ENCODE data around the gene OR1C1.
"Not testable (repeated sequence)": the region's sequence is repeated elsewhere in the genome, so short reads cannot be mapped to it uniquely, and the experiment has no call there.

Gene OR1C1, protein sequence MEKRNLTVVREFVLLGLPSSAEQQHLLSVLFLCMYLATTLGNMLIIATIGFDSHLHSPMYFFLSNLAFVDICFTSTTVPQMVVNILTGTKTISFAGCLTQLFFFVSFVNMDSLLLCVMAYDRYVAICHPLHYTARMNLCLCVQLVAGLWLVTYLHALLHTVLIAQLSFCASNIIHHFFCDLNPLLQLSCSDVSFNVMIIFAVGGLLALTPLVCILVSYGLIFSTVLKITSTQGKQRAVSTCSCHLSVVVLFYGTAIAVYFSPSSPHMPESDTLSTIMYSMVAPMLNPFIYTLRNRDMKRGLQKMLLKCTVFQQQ

GRCh38 chr1:247760456-247760855 lies at the start of gene OR1C1:
OR1C1 (minus strand) TSS chr1:247760556; CDS start chr1:247758406, 2,150 bp downstream.
- no peak for DNase-seq (ENCODE audit: insufficient read length, low spot score)
- no peak for FAIRE-seq
- no peak for TF ChIP-seq POLR2A (IDR thresholded peaks at IDR 0.05; ENCODE audit: low read depth, low read length)

DNA sequence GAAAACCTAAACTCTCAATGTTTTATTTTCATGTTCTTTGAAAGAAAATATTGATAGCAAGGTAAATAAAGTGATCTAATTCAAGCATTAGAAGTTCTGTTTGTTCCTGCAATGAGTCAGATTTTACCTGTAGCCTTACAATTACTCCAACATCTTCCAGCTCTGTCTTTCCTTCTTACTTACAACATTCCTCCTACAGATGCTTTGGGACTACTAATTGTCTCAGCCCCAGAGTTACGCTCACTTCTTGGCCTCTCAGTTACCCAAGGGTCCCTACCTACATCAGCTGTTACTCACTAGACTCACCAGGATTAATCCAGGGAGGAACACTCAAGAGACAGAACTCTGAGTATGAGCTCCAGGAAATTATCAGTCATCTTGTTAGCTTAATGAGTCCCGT lies 37.2 kb upstream of the OR1C1 start:
- DNase-seq (ENCODE audit: insufficient read length, low spot score) (no peak), FAIRE-seq (no peak)
- TF ChIP-seq POLR2A (IDR thresholded peaks at IDR 0.05; ENCODE audit: low read depth, low read length): no peak

DNA sequence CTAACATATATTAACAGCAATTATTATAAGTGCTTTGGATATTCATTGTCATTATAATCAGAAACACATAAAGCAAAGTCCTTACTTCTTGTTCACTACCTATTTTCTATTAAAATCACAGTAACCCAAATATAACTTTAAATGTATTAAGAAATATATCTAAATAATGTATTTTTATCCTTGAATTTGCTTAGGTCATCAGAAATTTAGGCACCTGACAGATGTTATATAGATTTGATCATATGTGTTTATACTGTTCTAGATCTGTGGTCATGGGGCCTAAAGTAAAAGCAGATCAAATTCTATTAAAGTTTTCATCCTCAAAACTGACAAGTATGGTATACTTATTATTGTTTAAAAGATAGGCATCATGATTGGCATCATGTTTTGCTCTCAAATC lies 9.2 kb upstream of the OR1C1 start:
- no peak for DNase-seq (ENCODE audit: insufficient read length, low spot score)
- FAIRE-seq: no peak
- TF ChIP-seq POLR2A (IDR thresholded peaks at IDR 0.05; ENCODE audit: low read depth, low read length): no peak

DNA sequence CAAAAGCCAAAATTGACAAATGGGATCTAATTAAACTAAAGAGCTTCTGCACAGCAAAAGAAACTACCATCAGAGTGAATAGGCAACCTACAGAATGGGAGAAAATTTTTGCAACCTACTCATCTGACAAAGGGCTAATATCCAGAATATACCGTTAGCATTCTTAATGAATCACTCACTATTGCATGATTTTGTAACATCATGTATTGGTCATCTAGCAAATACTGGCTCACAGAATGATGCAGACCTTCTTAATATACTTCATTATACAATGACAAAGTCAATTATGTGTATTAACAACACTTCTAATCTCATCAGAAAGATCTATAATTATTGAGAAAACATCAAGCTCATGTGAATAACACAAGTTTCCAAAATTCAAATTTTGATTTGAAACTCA lies 6.0 kb downstream of the OR1C1 start:
- not testable (repeated sequence) for FAIRE-seq; DNase-seq (ENCODE audit: insufficient read length, low spot score)

DNA sequence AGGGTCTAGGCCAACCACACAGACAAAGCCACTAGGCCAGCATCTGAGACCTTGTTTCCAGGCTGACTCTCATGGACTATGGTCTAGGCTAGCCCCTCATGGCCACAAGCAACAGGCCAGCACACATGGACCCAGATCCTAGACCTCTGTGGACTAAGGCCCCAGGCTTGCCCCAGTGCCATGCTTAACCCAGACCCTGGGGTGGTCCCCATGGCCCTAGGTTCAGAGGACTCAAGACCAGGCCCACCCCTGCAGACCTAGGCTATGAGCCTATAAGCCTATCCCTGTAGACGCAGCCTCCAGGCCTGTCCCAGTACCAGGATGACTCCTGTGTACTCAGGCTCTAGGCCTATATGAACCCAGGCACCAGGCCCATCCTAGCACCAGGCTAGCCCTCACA lies 10.5 kb downstream of the OR1C1 start:
- FAIRE-seq: no peak
- TF ChIP-seq POLR2A (IDR thresholded peaks at IDR 0.05; ENCODE audit: low read depth, low read length): no peak
- DNase-seq (ENCODE audit: insufficient read length, low spot score): no peak

DNA sequence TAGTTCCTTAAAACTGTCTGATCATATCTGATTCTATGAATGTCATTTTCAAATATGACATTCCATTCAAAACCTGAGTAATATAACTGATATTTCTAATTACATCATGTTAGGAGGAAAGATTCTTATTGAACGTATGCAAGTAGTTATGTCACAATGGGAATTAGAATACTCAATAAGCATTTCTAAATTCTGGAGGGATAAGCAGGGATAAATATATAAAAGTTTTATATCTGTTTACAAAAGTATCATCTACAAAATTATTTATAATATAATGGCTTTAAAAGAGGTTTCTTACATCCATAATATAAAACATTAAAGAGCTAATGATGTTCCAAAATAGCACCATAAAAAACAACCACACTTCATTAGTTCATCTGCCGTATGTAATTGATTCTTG lies 12.3 kb downstream of the OR1C1 start, which contains the start of gene OR14A2:
Gene OR14A2 (minus strand): TSS at position 101 of the 400 bp plus-strand sequence.
- FAIRE-seq: no peak
- no peak for DNase-seq (ENCODE audit: insufficient read length, low spot score)
- no peak for TF ChIP-seq POLR2A (IDR thresholded peaks at IDR 0.05; ENCODE audit: low read depth, low read length)

- no peak for TF ChIP-seq POLR2A (IDR thresholded peaks at IDR 0.05; ENCODE audit: low read depth, low read length)
- DNase-seq (ENCODE audit: insufficient read length, low spot score) (no peak), FAIRE-seq (no peak)
Measured at GRCh38 chr1:247747616-247748015, 12.7 kb downstream of the OR1C1 start.

DNA sequence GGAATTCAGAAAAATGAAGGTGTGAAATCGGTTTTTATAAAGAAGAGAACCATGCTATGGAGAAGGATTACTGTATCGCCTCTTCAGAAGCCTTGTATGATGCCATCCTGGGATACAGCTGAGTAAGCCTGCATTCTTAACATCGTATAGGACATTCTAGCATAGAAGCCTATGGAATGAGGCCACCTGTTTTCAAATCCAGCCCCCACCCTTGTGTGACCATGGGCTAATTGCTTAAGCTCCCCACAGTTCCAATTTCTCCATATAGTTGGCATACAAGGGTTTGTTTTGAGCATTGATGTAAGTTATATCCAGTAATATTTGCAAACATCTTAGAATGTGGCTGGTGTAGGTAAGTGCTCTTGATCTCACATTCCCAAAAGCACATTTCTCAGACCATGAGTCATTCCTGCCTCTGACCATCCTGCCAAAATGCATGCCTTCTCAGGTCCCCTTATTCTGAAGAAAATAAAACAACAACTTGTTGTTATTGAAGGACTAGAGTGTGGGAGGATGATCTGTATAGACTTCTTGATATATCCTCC lies 13.9 kb downstream of the OR1C1 start:
- peak; percentile 50 for FAIRE-seq
- no peak for DNase-seq (ENCODE audit: insufficient read length, low spot score)
- TF ChIP-seq POLR2A (IDR thresholded peaks at IDR 0.05; ENCODE audit: low read depth, low read length): no peak

DNA sequence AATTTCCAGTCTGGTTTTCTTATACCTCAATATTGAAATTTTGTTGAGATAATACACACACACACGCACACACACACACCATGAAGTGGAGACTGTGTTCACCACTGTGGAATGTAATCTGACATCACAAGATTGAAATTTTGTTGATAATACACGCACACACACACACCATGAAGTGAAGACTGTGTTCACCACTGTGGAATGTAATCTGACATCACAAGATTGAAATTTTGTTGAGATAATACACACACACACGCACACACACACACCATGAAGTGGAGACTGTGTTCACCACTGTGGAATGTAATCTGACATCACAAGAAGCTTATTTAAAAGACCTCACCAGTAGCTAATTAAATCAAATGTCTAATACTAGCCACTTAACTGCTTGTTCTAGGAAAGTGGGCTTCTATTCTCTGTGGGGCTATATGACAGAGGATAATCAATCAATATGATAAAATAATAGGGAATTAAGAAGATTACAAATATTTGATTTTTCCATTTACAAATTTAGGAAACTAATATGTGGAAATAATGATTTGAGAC lies 18.1 kb downstream of the OR1C1 start:
- not testable (repeated sequence) for DNase-seq (ENCODE audit: insufficient read length, low spot score)
- peak; percentile 95 for FAIRE-seq

- FAIRE-seq (no peak), DNase-seq (ENCODE audit: insufficient read length, low spot score) (no peak)
- TF ChIP-seq POLR2A (IDR thresholded peaks at IDR 0.05; ENCODE audit: low read depth, low read length): no peak
Measured at GRCh38 chr1:247741756-247742155, 18.6 kb downstream of the OR1C1 start.

DNA sequence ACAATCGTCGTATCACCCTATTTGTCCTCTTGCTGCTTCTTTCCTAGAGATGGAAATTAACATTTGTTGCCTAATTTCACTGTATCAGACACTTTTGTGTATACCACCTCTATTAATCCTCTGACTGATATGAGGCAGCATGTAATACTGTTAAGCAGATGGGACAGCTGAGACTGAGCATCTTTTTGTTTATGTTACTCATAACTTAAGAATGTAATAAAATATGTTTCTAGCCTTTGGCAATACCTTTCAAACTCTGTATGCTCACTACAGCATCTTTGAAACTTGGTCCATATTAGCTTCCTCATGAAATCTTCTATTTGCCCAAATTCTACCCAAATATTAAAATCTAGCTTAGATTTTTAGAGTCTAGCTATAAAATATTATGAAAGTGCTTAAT lies 19.6 kb downstream of the OR1C1 start:
- DNase-seq (ENCODE audit: insufficient read length, low spot score) (no peak), FAIRE-seq (no peak)
- no peak for TF ChIP-seq POLR2A (IDR thresholded peaks at IDR 0.05; ENCODE audit: low read depth, low read length)

DNA sequence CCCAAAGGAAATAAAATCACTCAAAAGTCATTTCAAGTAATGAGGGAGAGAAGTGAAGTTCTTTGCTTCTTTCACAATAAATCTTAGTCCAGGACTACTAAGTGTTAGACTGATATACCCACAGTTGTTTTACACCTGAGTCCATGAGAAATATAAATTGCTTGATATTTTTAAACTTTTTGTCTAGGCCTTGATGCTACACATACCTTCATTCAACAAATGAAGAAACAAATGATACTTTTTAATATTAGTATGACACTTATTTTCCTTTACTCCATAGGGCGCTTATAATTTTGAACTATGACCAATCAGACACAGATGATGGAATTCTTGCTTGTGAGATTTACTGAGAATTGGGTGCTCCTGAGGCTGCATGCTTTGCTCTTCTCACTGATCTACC lies 22.0 kb downstream of the OR1C1 start, which contains the start of gene OR14K1:
Gene OR14K1 (plus strand): TSS at position 301 of the 400 bp plus-strand sequence. CDS start 0 bp downstream, at position 301.
- DNase-seq (ENCODE audit: insufficient read length, low spot score) (no peak), FAIRE-seq (no peak)
- TF ChIP-seq POLR2A (IDR thresholded peaks at IDR 0.05; ENCODE audit: low read depth, low read length): no peak

DNA sequence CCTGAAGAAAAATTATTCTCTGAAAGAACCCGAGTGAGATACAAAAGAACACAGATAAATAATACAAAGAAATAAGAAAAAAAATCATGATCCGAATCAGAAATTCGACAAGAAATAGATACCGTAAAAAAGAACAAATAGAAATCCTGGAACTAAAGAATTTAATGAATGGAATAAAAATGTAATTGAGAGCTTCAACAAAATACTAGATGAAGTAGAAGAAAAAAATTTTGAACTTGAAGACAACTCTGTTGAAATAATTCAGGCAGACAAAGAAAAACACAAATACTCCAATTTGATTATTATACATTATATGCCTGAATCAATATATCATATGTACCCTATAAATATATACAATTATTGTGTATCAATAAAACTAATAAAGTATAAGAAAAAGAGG lies 39.1 kb downstream of the OR1C1 start:
- DNase-seq (ENCODE audit: insufficient read length, low spot score) (no peak), FAIRE-seq (no peak)
- TF ChIP-seq POLR2A (IDR thresholded peaks at IDR 0.05; ENCODE audit: low read depth, low read length): no peak

DNA sequence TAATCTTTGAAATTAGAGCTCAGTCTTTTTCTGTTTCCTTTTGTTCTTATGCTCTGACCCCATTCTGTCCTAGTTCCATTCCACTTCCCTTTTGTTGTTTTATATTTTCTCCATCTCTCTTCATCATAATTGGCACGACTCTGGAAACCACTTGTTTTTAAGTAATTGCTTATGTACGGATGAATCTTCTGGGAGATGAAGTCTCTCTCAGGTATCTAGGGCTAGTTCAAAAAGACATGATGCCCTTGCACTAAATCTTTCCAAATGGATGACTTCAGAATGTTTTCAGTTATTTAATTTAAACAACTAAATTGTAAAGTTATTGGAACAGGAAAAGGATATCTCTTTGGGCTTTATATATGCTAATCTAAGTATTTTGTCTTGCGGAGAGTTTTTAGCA lies 43.8 kb downstream of the OR1C1 start, which contains the start of gene OR6F1:
Gene OR6F1 (minus strand): TSS at position 101 of the 400 bp plus-strand sequence. CDS start 3,891 bp downstream, outside the sequence.
- TF ChIP-seq POLR2A (IDR thresholded peaks at IDR 0.05; ENCODE audit: low read depth, low read length): no peak
- DNase-seq (ENCODE audit: insufficient read length, low spot score): no peak
- no peak for FAIRE-seq

DNA sequence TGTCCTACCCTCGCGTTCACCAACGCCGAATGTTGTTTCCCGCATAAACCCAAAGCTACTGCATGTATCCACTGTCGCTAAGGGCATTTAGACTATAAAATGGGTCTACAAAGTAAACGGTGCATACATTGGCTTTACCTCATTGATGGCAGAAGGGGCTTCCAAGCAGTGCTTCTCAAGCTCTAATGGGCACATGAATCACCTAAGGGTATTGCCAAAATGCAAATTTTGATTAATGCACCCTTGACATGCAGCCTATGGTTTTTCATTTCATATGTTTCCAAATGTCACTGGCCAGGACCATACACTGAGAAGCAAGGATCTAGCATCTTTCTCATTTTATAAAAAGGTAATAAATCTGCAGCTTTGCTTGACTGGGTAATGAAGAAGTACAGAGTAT lies 46.6 kb downstream of the OR1C1 start:
- no peak for TF ChIP-seq POLR2A (IDR thresholded peaks at IDR 0.05; ENCODE audit: low read depth, low read length)
- DNase-seq (ENCODE audit: insufficient read length, low spot score): no peak
- FAIRE-seq: no peak

DNA sequence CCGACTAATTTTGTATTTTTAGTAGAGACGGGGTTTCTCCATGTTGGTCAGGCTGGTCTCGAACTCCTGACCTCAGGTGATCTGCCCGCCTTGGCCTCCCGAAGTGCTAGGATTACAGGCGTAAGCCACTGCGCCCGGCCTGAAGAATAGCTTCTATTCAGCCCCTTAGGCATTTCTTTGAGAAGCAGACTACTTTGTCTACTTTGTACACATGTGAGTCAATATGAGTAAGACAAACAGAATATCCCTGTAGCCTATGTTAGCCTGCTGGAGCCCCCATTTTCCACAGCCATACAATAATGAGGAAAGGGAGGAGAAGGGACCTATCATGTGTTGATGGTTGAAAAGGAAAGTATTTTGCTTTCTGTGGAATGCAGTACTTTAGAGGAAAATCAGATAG lies 49.7 kb downstream of the OR1C1 start:
- not testable (repeated sequence) for DNase-seq (ENCODE audit: insufficient read length, low spot score); FAIRE-seq

Data from H54 (cell line).